Sigmoid colon (tissue), 4 donors: Measurements from ENCODE around the gene ALDH3A1.

ENCODE experiments used
- EP300 ChIP-seq, 4 donors: sonication (generic); formaldehyde crosslinking; IDR thresholded peaks; one replicate each; pipeline ENCODE4 v1.6.1; 2017; ENCODE audit warnings: antibody characterized with exemption in 4 of 4
- POLR2A ChIP-seq, 2 donors: fragments of 450-650 bp; IDR thresholded peaks; one replicate each; pipeline ENCODE4 v1.6.1; 2016; ENCODE audit warnings: antibody characterized with exemption in 2 of 2, mild to moderate bottlenecking in 2 of 2, moderate library complexity in 2 of 2
- POLR2AphosphoS5 ChIP-seq, 4 donors: sonication (generic); formaldehyde crosslinking; IDR thresholded peaks; one replicate each; pipeline ENCODE4 v1.6.1; 2017; ENCODE audit warnings: antibody characterized with exemption in 4 of 4
- TF ChIP-seq, protein P1 (sequence below), 4 experiments: fragments of 450-650 bp in 3 of 4; fragments of 200-600 bp in 1 of 4; IDR thresholded peaks; one replicate each; pipeline ENCODE4 v1.5.1; 2016 to 2019; ENCODE audit warnings: antibody characterized with exemption in 4 of 4, mild to moderate bottlenecking in 3 of 4, moderate library complexity in 2 of 4

GRCh38 chr17:19743101-19744100 is 4.7 kb downstream of the ALDH3A1 start:
- TF ChIP-seq, protein P1, sequence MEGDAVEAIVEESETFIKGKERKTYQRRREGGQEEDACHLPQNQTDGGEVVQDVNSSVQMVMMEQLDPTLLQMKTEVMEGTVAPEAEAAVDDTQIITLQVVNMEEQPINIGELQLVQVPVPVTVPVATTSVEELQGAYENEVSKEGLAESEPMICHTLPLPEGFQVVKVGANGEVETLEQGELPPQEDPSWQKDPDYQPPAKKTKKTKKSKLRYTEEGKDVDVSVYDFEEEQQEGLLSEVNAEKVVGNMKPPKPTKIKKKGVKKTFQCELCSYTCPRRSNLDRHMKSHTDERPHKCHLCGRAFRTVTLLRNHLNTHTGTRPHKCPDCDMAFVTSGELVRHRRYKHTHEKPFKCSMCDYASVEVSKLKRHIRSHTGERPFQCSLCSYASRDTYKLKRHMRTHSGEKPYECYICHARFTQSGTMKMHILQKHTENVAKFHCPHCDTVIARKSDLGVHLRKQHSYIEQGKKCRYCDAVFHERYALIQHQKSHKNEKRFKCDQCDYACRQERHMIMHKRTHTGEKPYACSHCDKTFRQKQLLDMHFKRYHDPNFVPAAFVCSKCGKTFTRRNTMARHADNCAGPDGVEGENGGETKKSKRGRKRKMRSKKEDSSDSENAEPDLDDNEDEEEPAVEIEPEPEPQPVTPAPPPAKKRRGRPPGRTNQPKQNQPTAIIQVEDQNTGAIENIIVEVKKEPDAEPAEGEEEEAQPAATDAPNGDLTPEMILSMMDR (IDR thresholded peaks at IDR 0.05), result no peak
- TF ChIP-seq POLR2A (IDR thresholded peaks at IDR 0.05), result no peak
- TF ChIP-seq EP300 (IDR thresholded peaks at IDR 0.05), result no peak
- TF ChIP-seq POLR2AphosphoS5 (IDR thresholded peaks at IDR 0.05), result no peak
